Ecto neural progenitor cell (in vitro differentiated cells): Measurements from ENCODE around the gene NDUFB11.

Source experiments
- DNase-seq: peaks from one replicate; pipeline ENCODE4 v3.0.0-alpha.2; 2018; ENCODE audit warnings: low spot score

NDUFB11 gene

GRCh38 chrX:47174846-47175587 is 30.5 kb upstream of the NDUFB11 start:
- DNase-seq: no peak

DNA sequence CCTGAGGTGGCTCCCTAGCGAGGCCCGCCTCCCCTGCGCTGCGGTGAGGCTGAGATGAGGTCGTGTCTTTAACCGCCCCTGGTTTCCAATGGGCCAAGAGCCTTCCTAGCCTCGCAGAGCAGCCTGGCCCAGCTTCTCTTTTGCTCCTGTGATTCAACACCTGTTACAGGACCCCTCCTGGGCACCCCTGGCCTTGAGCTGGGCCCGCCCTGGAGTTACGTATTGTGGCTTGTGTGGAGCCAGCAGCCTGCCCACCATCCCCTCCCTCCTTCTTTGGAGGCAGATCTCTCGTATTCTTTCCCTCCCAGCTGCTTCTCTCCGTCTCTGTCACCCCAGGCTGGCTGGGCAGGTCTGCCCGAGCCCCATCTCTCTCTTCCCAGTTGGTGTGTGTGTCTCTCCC is 29.9 kb upstream of the NDUFB11 start:
- DNase-seq: no peak

DNA sequence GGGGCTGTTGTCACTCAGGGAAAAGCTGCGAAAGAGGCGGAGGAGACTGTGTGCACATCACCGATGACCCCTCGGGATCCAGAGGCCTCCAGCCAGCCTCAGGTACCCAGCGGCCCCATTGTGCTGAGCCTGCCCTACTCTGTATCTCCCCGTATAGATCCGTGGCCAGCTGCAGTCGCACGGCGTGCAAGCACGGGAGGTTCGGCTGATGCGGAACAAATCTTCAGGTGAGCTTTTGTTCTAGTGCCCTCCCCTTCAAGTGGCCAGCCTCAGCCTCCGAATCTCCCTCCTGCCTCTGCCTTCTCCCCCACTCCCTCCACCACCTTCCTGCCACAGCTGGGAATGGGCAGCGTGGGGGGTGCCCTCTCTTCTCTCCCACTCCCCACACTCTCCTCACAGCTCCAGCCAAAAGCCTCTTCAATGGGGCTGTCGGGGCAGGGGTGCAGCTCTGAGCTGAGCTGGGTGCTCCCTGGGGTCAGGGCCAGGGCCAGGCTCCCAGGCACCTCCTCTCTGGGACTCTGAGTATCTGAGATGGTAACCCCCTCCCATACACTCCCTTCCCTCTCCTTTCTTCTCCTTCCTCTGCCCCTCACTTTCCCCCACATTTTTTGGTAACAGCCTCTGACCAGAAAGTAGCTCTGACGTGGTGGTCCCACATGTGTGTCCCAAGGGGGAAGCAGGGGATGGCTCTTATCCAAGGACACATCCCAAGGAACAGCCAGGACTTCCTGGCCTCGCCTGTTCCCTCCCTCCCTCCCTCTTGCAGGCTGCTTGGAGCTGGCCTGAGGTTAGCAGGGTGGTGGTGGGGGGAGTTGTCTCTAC is 28.7 kb upstream of the NDUFB11 start:
- no peak for DNase-seq

DNA sequence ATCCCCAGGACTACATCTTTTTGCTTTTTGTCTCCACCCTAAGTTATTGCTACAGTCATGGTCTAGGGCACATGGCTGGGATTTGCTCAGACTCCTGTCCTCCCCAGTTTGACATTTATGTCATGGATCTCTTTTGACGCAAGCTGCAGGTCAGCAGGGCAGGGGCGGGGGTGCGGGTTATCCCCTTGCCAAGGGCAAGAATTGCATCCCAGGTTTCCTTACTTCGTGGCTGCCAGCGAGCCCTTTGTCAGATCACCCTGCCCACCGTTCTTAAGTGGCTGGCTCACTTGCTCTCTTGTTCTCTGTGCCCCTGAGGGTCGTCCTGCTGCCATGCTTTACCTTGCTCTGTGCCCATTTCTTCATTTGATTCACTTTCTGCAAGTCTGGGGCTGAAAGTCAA is 28.0 kb upstream of the NDUFB11 start:
- no peak for DNase-seq

DNA sequence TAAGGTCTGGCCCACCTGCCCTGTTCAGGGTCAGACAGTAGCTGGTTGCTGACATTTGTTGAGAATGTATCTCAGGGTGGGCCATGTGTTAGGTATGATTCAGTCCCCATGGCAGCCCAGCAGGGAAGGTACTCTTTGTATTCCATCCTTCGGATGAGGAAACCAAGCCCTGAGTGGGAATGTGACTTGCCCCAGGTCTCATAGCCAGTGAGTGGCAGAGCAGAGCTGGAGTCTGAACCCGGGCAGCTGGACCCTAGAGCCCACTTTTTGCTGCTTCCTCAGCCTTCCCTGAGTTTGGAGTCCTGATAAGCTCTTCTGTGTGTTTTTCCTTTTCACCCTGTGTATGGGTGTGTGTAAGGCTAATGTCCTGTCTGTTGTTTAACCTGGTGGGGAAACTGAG is 27.5 kb upstream of the NDUFB11 start:
- DNase-seq: no peak

DNA sequence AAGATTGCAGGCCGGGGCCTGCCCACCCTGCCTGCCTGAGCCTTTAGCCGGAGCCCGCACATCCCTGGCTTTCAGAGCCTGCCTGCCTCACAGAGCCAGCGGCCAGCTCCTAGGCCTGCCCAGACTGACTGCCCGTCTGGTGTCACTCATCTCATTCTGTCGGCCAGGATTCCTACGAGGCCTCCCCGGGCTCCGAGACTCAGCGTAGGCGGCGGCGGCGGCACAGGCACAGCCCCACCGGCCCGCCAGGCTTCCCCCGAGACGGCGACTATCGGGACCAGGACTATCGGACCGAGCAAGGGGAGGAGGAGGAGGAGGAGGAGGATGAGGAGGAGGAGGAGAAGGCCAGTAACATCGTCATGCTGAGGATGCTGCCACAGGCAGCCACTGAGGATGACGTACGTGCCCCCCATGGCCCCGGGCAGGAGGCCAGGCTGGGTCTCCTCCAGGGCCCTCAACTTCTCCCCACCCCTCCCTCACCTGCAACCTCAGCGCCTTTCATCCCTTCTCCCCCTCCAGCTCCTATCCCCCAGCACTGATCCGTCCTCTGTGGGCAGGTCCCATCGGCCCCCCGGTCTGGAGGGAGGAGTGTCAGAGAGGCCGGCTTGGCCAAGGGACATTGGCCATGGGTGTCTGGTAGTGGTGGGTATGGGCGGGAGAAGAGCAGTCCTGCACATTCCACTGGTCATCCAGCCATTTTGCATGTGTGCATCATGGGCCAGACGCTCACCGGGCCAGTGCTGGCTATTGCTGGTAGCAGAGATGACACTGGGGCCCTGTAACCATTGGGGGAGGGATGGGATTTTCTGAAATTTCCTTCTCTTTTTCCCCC is 26.6 kb upstream of the NDUFB11 start:
- no peak for DNase-seq

DNA sequence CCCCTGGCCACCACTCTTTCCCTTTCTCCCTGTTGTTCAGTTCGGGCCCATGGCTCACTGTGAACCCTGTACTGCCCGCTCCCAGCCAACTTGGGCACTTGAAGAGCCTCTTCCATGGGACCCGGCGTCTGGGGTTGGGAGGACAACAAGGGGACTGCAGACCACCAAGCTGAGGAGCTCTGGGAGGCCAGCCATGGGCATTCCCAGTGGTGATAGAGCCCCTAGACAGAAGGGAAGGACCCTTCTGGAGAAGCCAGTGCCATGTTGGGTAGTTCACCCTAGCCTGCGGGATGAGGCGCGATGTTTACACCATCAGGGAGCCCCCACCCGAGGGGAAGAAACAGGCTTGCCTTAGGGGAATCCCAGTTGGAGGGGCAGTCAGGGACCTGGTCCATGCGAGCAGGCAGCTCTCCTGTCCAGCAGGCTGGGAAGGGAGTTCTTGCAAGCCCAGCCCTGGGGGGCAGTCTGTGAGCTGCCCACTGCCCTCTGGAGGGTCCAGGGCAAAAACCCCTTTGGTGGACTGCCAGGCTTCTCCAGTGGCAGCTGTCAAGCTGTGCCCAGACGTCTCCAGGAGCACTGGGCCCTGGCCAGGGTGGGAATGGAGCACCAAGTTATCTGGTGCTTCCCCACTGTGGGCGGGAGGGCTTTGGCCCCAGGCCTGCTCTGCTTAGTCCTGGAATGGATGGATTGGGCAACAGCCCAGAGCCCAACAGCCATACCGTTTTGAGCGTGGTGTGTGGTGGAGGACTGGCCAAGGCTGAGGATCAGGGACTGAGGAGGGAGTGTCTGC is 25.4 kb upstream of the NDUFB11 start:
- DNase-seq: no peak

DNA sequence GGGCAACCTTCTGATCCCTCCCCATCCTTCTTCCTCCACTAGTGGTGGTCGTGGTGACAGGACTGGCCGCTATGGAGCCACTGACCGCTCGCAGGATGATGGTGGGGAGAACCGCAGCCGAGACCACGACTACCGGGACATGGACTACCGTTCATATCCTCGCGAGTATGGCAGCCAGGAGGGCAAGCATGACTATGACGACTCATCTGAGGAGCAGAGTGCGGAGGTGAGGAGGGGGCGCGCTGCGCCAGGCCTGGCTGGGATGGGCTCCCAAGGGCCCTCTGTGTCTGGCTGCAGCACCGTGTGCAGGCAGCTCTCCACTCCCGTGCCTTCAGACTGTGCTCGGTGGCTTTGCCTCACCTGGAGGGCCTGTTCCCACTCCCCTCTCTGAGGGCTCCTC is 24.8 kb upstream of the NDUFB11 start:
- no peak for DNase-seq

DNA sequence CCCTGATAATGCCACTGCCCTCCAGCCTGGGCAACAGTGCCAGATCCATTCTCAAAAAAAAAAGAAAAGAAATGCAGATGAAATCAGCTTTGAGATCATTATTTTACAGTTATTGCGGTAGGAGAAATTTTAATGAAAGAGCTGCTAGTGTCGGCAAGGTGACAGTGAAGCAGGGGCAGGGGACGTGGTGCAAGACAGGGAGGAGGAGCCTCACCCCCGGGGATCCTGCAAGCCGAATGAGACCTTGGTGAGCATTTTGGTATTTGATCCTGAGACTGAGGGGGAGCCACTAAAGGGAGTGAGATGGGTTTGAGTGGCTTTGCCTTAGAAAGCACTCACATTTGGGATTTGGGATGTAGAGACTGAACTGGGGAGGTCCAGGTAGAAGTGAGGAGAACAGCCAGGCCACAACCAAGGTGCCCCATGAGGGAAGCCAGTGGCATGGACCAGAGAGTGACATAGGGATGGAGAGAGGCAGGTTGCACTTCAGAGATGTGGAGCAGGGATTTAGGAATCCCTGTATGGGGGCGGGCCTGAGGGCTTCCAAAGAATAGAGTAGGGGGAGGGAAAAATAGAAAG is 24.1 kb upstream of the NDUFB11 start:
- no peak for DNase-seq

GRCh38 chrX:47166126-47166525 is 21.6 kb upstream of the NDUFB11 start:
- no peak for DNase-seq

DNA sequence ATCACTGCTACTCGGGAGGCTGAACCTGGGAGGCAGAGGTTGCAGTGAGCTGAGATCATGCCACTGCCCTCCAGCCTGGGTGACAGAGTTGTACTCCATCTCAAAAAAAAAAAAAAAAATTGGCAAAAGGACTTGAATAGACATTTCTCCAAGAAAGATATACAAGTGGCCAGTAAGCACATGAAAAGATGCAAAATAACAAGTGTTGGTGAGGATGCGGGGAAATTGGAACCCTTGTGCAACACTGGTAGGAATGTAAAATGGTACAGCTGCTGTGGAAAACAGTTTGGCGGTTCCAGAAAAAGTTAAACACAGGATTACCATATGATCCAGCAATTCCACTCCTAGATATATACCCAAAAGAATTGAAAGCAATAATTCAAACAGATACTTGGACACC is 19.9 kb upstream of the NDUFB11 start:
- DNase-seq: no peak

DNA sequence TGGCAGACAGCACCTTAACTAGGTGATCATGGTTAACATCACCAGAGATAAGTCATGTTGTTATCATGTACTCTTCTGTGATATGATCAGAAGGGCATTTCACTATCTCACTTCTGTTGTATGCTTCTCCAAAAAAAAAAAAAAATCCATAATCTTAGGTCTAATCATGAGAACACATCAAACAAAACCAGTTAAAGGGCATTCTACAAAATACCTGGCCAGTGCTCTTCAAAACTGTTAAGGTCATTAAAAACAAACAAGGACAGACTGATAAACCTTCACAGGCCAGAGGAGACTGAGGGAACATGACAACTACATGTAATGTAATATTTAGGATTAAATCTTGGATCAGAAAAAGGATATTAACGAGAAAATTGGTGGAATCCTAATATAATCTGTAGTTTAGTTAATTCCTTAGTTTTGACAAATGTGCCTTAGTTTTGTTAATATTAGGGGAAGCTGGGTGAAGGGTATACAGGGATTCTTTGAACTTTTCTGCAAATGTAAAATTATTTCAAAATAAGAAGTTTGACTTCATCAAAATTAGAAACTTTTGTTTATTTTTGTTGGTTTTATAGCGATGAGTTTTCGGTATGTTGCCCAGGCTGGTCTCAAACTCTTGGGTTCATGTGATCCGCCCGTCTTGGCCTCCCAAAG is 18.6 kb upstream of the NDUFB11 start:
- DNase-seq: no peak

DNA sequence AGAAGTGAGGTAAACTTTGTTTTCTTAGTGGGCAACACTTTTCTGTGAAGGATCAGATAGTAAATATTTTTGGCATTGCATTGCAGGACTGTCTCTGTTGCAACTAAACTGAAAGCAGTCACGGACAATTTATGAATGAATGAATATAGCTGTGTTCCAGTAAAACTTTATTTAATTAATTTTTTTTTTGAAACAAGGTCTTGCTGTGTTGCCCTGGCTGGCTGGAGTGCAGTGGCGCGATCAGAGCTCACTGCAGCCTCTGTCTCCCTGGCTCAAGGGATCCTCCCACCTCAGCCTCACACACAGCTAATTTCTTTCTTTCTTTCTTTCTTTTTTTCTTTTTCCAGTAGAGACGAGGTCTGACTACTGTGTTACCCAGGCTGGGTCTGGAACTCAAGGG is 16.3 kb upstream of the NDUFB11 start:
- no peak for DNase-seq

DNA sequence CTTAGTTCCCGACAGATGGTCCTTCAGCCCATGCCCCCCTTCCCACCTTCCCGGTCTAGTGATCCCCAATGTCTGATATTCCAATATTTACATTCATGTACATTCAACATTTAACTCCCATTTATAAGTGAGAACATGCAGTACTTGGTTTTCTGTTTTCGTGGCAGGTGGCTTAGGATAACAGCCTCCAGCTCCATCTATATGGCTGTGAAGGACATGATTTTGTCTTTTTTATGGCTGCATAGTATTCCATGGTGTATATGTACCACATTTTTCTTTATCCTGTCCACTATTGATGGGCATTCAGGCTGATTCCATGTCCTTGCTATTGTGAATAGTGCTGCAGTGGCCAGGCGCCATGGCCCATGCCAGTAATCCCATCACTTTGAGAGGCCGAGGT is 14.3 kb upstream of the NDUFB11 start:
- no peak for DNase-seq

DNA sequence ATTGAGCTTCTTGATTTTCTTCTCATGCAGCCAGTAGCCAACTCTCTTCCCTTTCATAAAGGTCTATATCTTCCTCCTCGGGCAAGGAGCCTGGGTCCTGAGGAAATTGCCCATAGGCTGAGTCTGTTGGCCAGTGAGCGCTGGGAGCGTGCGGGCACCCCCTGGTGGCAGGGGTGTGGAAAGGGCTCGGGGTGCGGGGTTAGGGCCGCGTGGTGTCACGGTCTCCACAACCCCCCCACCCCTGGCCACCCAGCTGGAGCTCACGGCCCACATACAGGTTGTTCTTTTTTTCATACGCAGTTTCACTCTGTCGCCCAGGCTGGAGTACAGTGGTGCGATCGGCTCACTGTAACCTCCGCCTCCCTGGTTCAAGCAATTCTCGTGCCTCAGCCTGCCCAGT is 13.6 kb upstream of the NDUFB11 start:
- DNase-seq: no peak

DNA sequence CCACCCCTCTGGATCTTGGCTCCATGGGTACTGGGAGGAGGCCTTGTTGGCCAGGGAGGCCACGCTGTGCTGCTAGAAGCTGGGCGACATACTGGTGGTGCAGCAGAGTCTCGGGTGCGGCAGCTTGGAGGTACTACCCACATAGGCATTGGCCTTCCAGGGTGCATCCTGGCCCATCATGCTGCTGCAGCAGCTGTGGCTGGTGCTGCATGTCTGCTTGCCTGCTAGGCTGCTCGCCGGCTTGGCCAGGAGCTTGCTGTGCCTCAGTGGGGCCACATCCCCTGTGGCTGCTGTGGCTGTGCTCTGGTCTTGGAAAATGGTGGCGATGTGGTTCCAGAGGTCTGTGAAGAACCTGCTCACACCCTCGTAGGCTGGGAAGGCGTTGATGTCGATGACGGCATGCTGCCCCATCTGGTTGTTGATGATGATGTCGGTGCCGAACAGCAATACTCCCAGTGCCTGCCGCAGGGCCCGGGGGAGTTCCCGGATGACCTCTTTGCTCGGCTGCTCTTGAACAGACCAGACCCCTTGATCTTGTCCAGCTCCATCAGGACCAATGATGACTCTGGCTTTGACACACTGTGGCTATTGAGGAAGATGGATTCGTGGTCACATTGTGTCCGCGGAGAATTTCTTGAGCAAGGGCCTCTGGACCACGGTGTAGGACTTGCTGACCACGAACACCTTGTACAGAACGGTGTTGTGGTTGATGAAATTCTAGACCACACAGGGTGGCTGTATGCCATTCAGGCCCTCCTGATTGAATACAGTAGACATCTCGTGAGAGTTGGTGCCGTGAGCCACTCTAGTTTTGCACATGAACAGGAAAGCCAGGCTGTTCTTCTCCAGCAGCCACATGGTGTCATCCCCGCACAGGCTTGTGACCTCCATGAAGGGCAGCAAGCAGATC is 12.4 kb upstream of the NDUFB11 start:
- DNase-seq: no peak

GRCh38 chrX:47151435-47151834 is 6.9 kb upstream of the NDUFB11 start:
- no peak for DNase-seq

- DNase-seq: no peak
Observed at GRCh38 chrX:47148946-47149345, 4.4 kb upstream of the NDUFB11 start.

DNA sequence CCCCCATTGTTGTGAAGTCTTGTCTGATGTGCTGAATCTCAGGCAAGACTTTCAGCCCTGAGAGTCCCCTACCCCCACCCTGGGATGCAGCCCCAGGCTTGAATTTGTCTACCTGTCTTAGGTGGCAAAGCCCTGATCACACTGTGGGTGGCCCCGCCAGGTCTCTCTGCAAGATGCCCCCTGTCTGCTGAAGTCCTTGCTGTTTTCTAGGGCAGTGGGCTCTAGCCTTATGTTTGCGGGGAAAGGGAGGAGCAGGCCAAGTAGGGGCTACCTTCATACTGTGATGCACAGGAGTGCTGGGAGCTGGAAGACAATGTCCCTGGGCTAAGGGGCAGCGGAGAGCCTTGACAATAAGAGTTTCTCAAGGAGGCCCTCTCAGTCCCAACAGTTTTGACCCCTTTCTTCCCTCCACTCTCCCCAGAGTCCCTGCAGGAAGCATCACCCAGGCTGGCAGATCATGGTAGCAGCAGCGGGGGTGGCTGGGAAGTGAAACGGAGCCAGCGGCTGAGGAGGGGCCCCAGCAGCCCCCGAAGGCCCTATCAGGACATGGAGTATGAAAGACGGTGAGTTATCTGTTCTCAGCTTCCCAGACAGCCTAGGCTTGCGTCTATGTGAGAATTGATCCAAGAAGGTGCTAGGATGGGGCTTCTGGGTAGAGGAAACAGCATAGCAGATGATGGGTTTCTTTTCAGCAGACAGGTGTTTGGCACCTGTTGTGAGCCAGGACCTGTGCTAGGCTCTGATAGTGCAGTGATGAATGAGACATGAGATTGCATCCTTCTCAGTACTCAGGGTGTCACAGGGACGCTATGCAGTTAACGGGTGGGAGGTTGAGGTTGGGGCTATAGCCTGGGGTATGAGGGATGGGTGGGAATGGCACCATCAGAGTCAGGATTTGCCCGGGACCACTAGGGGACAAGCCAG is 2.7 kb upstream of the NDUFB11 start:
- no peak for DNase-seq
